Esophagus muscularis mucosa (tissue), 4 donors: ENCODE measurements around the gene RPL22L1.

Source experiments
- CTCF ChIP-seq, 3 experiments: fragments of 200-600 bp in 2 of 3; fragments of 450-650 bp in 1 of 3; sonication (generic) in 2 of 3; IDR thresholded peaks; one replicate each; pipeline ENCODE4 v1.5.1; 2017 to 2019; ENCODE audit warnings: antibody characterized with exemption in 3 of 3, mild to moderate bottlenecking in 2 of 3, moderate library complexity in 1 of 3
- EP300 ChIP-seq: sonication (generic); formaldehyde crosslinking; IDR thresholded peaks from one replicate; pipeline ENCODE4 v1.6.1; 2017; ENCODE audit warnings: antibody characterized with exemption
- POLR2A ChIP-seq: fragments of 450-650 bp; IDR thresholded peaks from one replicate; pipeline ENCODE4 v1.6.1; 2017; ENCODE audit warnings: antibody characterized with exemption, moderate library complexity, mild to moderate bottlenecking, low read depth
- POLR2AphosphoS5 ChIP-seq, 2 donors: sonication (generic); formaldehyde crosslinking; IDR thresholded peaks; one replicate each; pipeline ENCODE4 v1.6.1; 2017; ENCODE audit warnings: antibody characterized with exemption in 2 of 2

DNA sequence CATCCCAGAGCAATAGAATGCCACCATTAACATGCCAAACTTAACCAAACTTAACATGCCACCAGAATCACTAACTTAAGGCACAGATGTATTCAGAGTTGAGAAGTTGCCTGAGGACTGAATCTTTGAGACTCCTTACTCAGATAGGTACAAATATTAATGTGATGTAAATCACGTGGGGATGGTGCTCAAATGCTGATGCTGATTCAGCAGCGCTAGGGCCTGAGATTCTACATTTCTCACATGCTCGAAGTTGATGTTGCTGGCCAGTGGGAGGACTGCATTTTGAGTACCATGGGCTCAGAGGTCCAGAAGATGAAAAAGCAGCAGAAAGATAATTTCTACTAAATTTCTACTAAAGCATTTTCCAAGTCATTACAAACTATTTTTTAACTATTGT is 54.1 kb downstream of the RPL22L1 start:
- TF ChIP-seq CTCF (IDR thresholded peaks at IDR 0.05) (no peak), POLR2AphosphoS5 (IDR thresholded peaks at IDR 0.05) (no peak), POLR2A (no peak), EP300 (no peak)
